Sigmoid colon (tissue), 7 donors: ENCODE results near the gene TRAM2. TPM values are rescaled to one million over a fixed set of nuclear protein-coding genes. Genes with fewer than 3 reads are reported as not detected.

Source experiments
- DNase-seq: peaks from one replicate; pipeline ENCODE4 v3.0.0-alpha.2; 2019
- H3K27ac ChIP-seq, 4 donors: fragments of 200-600 bp; sonication (generic); one replicate each; pipeline ENCODE4 v1.5.1; 2016 to 2019; ENCODE audit warnings: mild to moderate bottlenecking in 1 of 4
- H3K27me3 ChIP-seq, 3 donors: fragments of 200-600 bp; sonication (generic); one replicate each; pipeline ENCODE4 v1.5.1; 2019; ENCODE audit warnings: mild to moderate bottlenecking in 1 of 3
- H3K36me3 ChIP-seq, 4 donors: fragments of 200-600 bp; sonication (generic); one replicate each; pipeline ENCODE4 v1.5.1; 2016 to 2019
- H3K4me1 ChIP-seq, 4 donors: fragments of 200-600 bp; sonication (generic); one replicate each; pipeline ENCODE4 v1.5.1; 2017 to 2019
- H3K4me3 ChIP-seq, 4 donors: fragments of 200-600 bp; sonication (generic); one replicate each; pipeline ENCODE4 v1.5.1; 2017 to 2019; ENCODE audit warnings: mild to moderate bottlenecking in 2 of 4, moderate library complexity in 1 of 4
- H3K9me3 ChIP-seq, 4 donors: fragments of 200-600 bp in 3 of 4; sonication (generic) in 3 of 4; one replicate each; pipeline versions ENCODE4 v1.5.1 to v1.6.1; 2013 to 2019
- EP300 ChIP-seq, 4 donors: sonication (generic); formaldehyde crosslinking; IDR thresholded peaks; one replicate each; pipeline ENCODE4 v1.6.1; 2017; ENCODE audit warnings: antibody characterized with exemption in 4 of 4
- POLR2A ChIP-seq, 2 donors: fragments of 450-650 bp; IDR thresholded peaks; one replicate each; pipeline ENCODE4 v1.6.1; 2016; ENCODE audit warnings: antibody characterized with exemption in 2 of 2, mild to moderate bottlenecking in 2 of 2, moderate library complexity in 2 of 2
- POLR2AphosphoS5 ChIP-seq, 4 donors: sonication (generic); formaldehyde crosslinking; IDR thresholded peaks; one replicate each; pipeline ENCODE4 v1.6.1; 2017; ENCODE audit warnings: antibody characterized with exemption in 4 of 4
- whole genome bisulfite sequencing, 2 donors: extraction: QIAGEN DNeasy Blood & Tissue Kit; methylation state at CpG; one replicate each; pipeline ENCODE4 v1.1.7; 2013; 5-methylcytosine and 5-hydroxymethylcytosine counted together
- intact Hi-C: fragments of 100-400 bp; cut with DNase I; formaldehyde crosslinking; loops from one replicate; pipeline ENCODE4 v1.15.1; 2023
- polyA plus RNA-seq, 3 donors: library from polyadenylated mRNA; stranded (reverse); fragments of 200-250 nt; gene quantifications; one replicate each; pipeline ENCODE4 v1.2.3, GENCODE V29; 2013
- total RNA-seq, 4 donors: library from RNA; depleted of rRNA; stranded (reverse); fragments of >200 nt; gene quantifications; one replicate each; pipeline ENCODE4 v1.1.0, GENCODE V29; 2016
- TF ChIP-seq, protein P1 (sequence below), 4 experiments: fragments of 450-650 bp in 3 of 4; fragments of 200-600 bp in 1 of 4; IDR thresholded peaks; one replicate each; pipeline ENCODE4 v1.5.1; 2016 to 2019; ENCODE audit warnings: antibody characterized with exemption in 4 of 4, mild to moderate bottlenecking in 3 of 4, moderate library complexity in 2 of 4
- donor health status: healthy with polysubstance abuse.
- donor health status: Bipolar disorder and iron deficiency.
- donor health status: healthy.

TRAM2 gene
- total and polyA plus RNA-seq, 7 donors = 1.8 to 15.0 (median 10.7) TPM

DNA sequence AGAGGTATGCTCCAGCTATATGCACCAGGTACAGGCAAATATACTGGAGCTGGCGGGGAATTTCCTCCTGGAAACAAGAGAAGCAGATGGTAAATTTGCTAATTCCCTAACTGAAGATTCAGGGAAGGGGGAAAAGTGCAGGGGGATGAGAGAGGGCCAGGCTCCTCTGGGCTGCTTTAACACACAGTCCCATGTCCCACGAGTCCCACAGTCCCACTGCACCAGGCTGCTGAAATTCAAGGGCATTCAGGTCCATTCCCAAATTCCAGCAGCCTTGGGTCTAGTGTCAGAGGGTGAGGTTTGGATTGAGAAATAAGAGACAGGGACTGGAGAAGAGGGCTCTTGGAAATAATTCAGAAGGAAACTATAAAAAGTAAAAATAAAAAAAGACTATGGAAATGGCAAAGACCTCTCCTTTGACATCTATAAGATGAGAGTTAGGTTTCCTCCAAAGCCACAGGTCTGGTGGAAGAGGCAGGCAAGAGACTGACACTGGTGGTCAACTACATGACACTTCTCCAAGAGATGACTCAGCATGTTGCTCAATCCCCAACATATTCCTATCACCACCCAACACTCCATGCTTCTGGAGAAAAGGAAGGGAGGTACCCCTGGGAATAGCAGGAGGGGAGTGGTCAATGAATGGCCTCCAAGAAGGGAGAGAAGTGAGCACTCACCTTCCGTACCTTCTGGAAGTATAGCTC, 69.2 kb downstream of the TRAM2 start:
- WGBS, 2 donors = 96 to 98% methylated on average over 3 of the region's 3 CpGs
- Histone ChIP-seq H3K27me3 (no peaks in the 10 kb centered on the region), H3K27ac (peak overlapping the region in 1 of 4 donors; percentile 30), H3K4me1 (peaks cover 0 to 56% (median 47%) of the 10 kb centered on the region in 4 donors), H3K9me3 (no peaks in the 10 kb centered on the region), H3K4me3 (no peak overlapping the region), H3K36me3 (peaks cover 7 to 44% (median 22%) of the 10 kb centered on the region in 4 donors)
- intact Hi-C loops = no loop called here
- TF ChIP-seq EP300 (IDR thresholded peaks at IDR 0.05) (no peak), POLR2A (IDR thresholded peaks at IDR 0.05) (no peak), POLR2AphosphoS5 (IDR thresholded peaks at IDR 0.05) (no peak)
- TF ChIP-seq, protein P1, sequence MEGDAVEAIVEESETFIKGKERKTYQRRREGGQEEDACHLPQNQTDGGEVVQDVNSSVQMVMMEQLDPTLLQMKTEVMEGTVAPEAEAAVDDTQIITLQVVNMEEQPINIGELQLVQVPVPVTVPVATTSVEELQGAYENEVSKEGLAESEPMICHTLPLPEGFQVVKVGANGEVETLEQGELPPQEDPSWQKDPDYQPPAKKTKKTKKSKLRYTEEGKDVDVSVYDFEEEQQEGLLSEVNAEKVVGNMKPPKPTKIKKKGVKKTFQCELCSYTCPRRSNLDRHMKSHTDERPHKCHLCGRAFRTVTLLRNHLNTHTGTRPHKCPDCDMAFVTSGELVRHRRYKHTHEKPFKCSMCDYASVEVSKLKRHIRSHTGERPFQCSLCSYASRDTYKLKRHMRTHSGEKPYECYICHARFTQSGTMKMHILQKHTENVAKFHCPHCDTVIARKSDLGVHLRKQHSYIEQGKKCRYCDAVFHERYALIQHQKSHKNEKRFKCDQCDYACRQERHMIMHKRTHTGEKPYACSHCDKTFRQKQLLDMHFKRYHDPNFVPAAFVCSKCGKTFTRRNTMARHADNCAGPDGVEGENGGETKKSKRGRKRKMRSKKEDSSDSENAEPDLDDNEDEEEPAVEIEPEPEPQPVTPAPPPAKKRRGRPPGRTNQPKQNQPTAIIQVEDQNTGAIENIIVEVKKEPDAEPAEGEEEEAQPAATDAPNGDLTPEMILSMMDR (IDR thresholded peaks at IDR 0.05) = no peak
- DNase-seq = no peak

- intact Hi-C loops = no loop called here
- Histone ChIP-seq H3K27me3 (no peaks in the 10 kb centered on the region), H3K4me3 (no peak overlapping the region), H3K36me3 (peaks cover 7 to 54% (median 28%) of the 10 kb centered on the region in 4 donors), H3K4me1 (peaks cover 0 to 44% (median 34%) of the 10 kb centered on the region in 4 donors), H3K27ac (peak overlapping the region in 3 of 4 donors; percentile 26 to 68 (median 39)), H3K9me3 (no peaks in the 10 kb centered on the region)
- WGBS, 2 donors = 84 to 86% methylated on average over 9 of the region's 9 CpGs
- TF ChIP-seq POLR2A (IDR thresholded peaks at IDR 0.05) = no peak
- TF ChIP-seq, protein P1 (IDR thresholded peaks at IDR 0.05) = no peak
- no peak for TF ChIP-seq POLR2AphosphoS5 (IDR thresholded peaks at IDR 0.05)
- TF ChIP-seq EP300 (IDR thresholded peaks at IDR 0.05) = no peak
- no peak for DNase-seq
Measured at GRCh38 chr6:52506476-52506875, 70.4 kb downstream of the TRAM2 start.

GRCh38 chr6:52505726-52506409, 71.0 kb downstream of the TRAM2 start:
- Histone ChIP-seq H3K4me1 (peaks cover 0 to 40% (median 30%) of the 10 kb centered on the region in 4 donors), H3K9me3 (no peaks in the 10 kb centered on the region), H3K27me3 (no peaks in the 10 kb centered on the region), H3K4me3 (no peak overlapping the region), H3K36me3 (peaks cover 7 to 54% (median 29%) of the 10 kb centered on the region in 4 donors), H3K27ac (peak overlapping the region; percentile 11 to 68 (median 32))
- intact Hi-C loops = no loop called here
- 89 to 94% methylated on average over 16 of the region's 16 CpGs for WGBS, 2 donors
- TF ChIP-seq EP300 (IDR thresholded peaks at IDR 0.05) (no peak), POLR2A (IDR thresholded peaks at IDR 0.05) (no peak), POLR2AphosphoS5 (IDR thresholded peaks at IDR 0.05) (no peak)
- TF ChIP-seq, protein P1 (IDR thresholded peaks at IDR 0.05) = no peak
- no peak for DNase-seq

DNA sequence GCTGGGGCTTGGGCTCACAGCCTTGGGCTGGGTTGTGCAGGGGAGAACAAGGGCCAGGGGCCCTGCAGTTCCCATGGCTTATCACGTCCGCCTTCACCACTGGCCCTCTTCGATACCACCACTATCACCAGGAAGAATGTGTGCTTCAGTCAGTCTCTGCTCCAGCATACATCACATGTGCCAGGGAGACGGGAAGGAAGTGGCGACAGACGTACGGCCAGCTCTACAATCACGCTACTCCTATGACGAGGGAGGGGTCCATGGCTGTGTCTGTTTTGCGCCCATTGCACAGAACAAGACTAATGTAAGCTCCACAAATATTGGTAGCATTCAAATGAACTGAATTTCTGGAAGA, 72.1 kb downstream of the TRAM2 start:
- TF ChIP-seq, protein P1 (IDR thresholded peaks at IDR 0.05) = no peak
- TF ChIP-seq POLR2AphosphoS5 (IDR thresholded peaks at IDR 0.05) = no peak
- TF ChIP-seq EP300 (IDR thresholded peaks at IDR 0.05) = no peak
- TF ChIP-seq POLR2A (IDR thresholded peaks at IDR 0.05) = no peak
- H3K27me3 ChIP-seq = no peaks in the 10 kb centered on the region
- H3K4me3 ChIP-seq = no peak overlapping the region
- H3K27ac ChIP-seq = peak overlapping the region; percentile 56 to 72 (median 68)
- WGBS, 2 donors = 23 to 66% methylated on average over 10 of the region's 10 CpGs
- intact Hi-C loops = loop anchor here (5.0 kb wide), 1 partner anchor 93 kb away; no protein-coding TSS in a partner anchor
- peaks cover 7 to 53% (median 29%) of the 10 kb centered on the region in 4 donors for H3K36me3 ChIP-seq
- H3K9me3 ChIP-seq = no peaks in the 10 kb centered on the region
- H3K4me1 ChIP-seq = peaks cover 0 to 51% (median 33%) of the 10 kb centered on the region in 4 donors
- no peak for DNase-seq
